HEK293 (cell line): ENCODE measurements around the gene PRKG1.
"Not testable (repeated sequence)": the region's sequence is repeated elsewhere in the genome, so short reads cannot be mapped to it uniquely, and the experiment has no call there.

Experiments
- CTCF ChIA-PET: fragments of 350-600 bp; formaldehyde crosslinking; extraction: SDS; loops from one replicate; lab custom pipeline; 2021; ENCODE audit warnings: antibody characterized with exemption; lab: Yijun Ruan, JAX
- POLR2A ChIA-PET: fragments of 300-600 bp; formaldehyde crosslinking; extraction: SDS; loops from one replicate; lab custom pipeline; 2020; ENCODE audit warnings: antibody characterized with exemption, inconsistent platforms; lab: Yijun Ruan, JAX
- H3K27ac ChIP-seq: fragments of 200-500 bp; sonication (Bioruptor generic); 2 replicates; pipeline ENCODE4 v1.5.1; 2014; ENCODE audit warnings: low read depth, low read length, control low read depth, inconsistent platforms; ENCODE audit errors: extremely low read depth
- H3K36me3 ChIP-seq, 2 experiments: fragments of 200-500 bp in 1 of 2; sonication (Bioruptor generic) in 1 of 2; 1 replicate in 1 of 2; 2 replicates in 1 of 2; pipeline ENCODE4 v1.5.1; 2014 to 2017; ENCODE audit warnings: inconsistent platforms in 2 of 2, low read length in 2 of 2; ENCODE audit not compliant: control insufficient read depth in 2 of 2, insufficient read depth in 1 of 2
- H3K4me1 ChIP-seq: fragments of 200-500 bp; sonication (Bioruptor generic); 2 replicates; pipeline ENCODE4 v1.5.1; 2014; ENCODE audit warnings: mild to moderate bottlenecking, low read length, inconsistent platforms; ENCODE audit not compliant: control insufficient read depth, insufficient read depth
- H3K4me3 ChIP-seq: 2 replicates; pipeline ENCODE4 v1.5.1; 2011; ENCODE audit warnings: low read depth, mild to moderate bottlenecking, control low read depth, low read length, moderate library complexity
- H3K9me3 ChIP-seq: fragments of 200-500 bp; sonication (Bioruptor generic); 2 replicates; pipeline ENCODE4 v1.5.1; 2014; ENCODE audit warnings: low read depth, low read length, inconsistent platforms; ENCODE audit not compliant: control insufficient read depth, insufficient read depth
- GLIS1 ChIP-seq: fragments of 450-650 bp; formaldehyde crosslinking; IDR thresholded peaks from 2 replicates; pipeline ENCODE4 v1.5.1; 2016; ENCODE audit warnings: missing biosample characterization, missing genetic modification characterization
- KLF1 ChIP-seq: fragments of 450-650 bp; formaldehyde crosslinking; IDR thresholded peaks from 2 replicates; pipeline ENCODE4 v1.5.1; 2016; ENCODE audit warnings: missing biosample characterization, missing genetic modification characterization
- MEIS1 ChIP-seq: sonication (generic); formaldehyde crosslinking; IDR thresholded peaks from 2 replicates; pipeline ENCODE4 v1.8.1; 2022; ENCODE audit warnings: missing genetic modification reagents, mild to moderate bottlenecking, borderline replicate concordance
- PRDM10 ChIP-seq: fragments of 450-650 bp; formaldehyde crosslinking; IDR thresholded peaks from 2 replicates; pipeline ENCODE4 v1.5.1; 2016; ENCODE audit warnings: missing biosample characterization, missing genetic modification characterization
- REST ChIP-seq: fragments of 450-650 bp; formaldehyde crosslinking; IDR thresholded peaks from 2 replicates; pipeline ENCODE4 v1.5.1; 2016; ENCODE audit warnings: missing biosample characterization, missing genetic modification characterization
- ZBTB44 ChIP-seq: fragments of 450-650 bp; IDR thresholded peaks from 2 replicates; pipeline ENCODE4 v1.5.1; 2018; ENCODE audit warnings: missing biosample characterization, mild to moderate bottlenecking, missing genetic modification characterization
- ZNF138 ChIP-seq: fragments of 450-650 bp; formaldehyde crosslinking; IDR thresholded peaks from 2 replicates; pipeline ENCODE4 v1.5.1; 2016; ENCODE audit warnings: missing biosample characterization, missing genetic modification characterization, borderline replicate concordance
- ZNF19 ChIP-seq: fragments of 450-650 bp; formaldehyde crosslinking; IDR thresholded peaks from 2 replicates; pipeline ENCODE4; 2016; ENCODE audit warnings: missing biosample characterization, missing genetic modification characterization, low read depth
- ZNF292 ChIP-seq: fragments of 450-650 bp; formaldehyde crosslinking; IDR thresholded peaks from 2 replicates; pipeline ENCODE4 v1.5.1; 2016; ENCODE audit warnings: low read depth, missing biosample characterization, missing genetic modification characterization, borderline replicate concordance
- ZNF311 ChIP-seq: fragments of 450-650 bp; formaldehyde crosslinking; IDR thresholded peaks from 2 replicates; pipeline ENCODE4 v1.5.1; 2017; ENCODE audit warnings: missing biosample characterization, missing genetic modification characterization, borderline replicate concordance
- ZNF366 ChIP-seq: fragments of 450-650 bp; formaldehyde crosslinking; conservative IDR thresholded peaks from 2 replicates; pipeline ENCODE4 v1.5.1; 2016; ENCODE audit warnings: missing biosample characterization, missing genetic modification characterization
- ZNF426 ChIP-seq: fragments of 450-650 bp; formaldehyde crosslinking; IDR thresholded peaks from 2 replicates; pipeline ENCODE4 v1.5.1; 2017; ENCODE audit warnings: missing biosample characterization, missing genetic modification characterization, mild to moderate bottlenecking, inconsistent platforms, moderate library complexity
- ZNF530 ChIP-seq: fragments of 450-650 bp; formaldehyde crosslinking; IDR thresholded peaks from 2 replicates; pipeline ENCODE4 v1.5.1; 2016; ENCODE audit warnings: low read depth, missing biosample characterization, missing genetic modification characterization
- ZNF555 ChIP-seq: fragments of 450-650 bp; formaldehyde crosslinking; conservative IDR thresholded peaks from 2 replicates; pipeline ENCODE4 v1.5.1; 2017; ENCODE audit warnings: missing biosample characterization, mild to moderate bottlenecking, missing genetic modification characterization, inconsistent platforms
- ZNF670 ChIP-seq: fragments of 450-650 bp; formaldehyde crosslinking; IDR thresholded peaks from 2 replicates; pipeline ENCODE4 v1.5.1; 2016; ENCODE audit warnings: missing biosample characterization, missing genetic modification characterization, low read depth
- TF ChIP-seq, protein P1 (sequence below): fragments of 450-650 bp; formaldehyde crosslinking; IDR thresholded peaks from 2 replicates; pipeline ENCODE4 v1.5.0; 2017; ENCODE audit warnings: missing biosample characterization, missing genetic modification characterization, borderline replicate concordance
- TF ChIP-seq, protein P2 (sequence below): fragments of 450-650 bp; formaldehyde crosslinking; conservative IDR thresholded peaks from 2 replicates; pipeline ENCODE4 v1.5.1; 2016; ENCODE audit warnings: low read depth, missing biosample characterization, missing genetic modification characterization

PRKG1 gene

DNA sequence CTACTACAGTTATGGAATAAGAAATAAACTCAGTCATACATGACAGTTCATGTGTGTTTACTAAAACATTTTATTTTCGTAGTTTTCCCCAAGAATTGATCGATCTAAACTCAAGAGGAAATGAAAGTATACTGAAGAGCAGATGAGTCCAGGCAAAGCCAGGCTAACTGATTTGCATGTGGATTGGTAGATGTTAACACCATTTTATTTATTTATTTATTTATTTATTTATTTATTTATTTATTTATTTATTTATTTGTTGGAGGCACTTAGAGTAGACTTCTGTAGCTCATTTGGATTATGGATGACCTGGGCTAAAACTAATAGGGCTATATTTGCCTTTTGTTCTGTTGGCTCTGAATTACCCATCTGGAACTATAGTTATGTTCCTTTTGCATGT is 1171.3 kb downstream of the PRKG1 start (continued):
- TF ChIP-seq, protein P1, sequence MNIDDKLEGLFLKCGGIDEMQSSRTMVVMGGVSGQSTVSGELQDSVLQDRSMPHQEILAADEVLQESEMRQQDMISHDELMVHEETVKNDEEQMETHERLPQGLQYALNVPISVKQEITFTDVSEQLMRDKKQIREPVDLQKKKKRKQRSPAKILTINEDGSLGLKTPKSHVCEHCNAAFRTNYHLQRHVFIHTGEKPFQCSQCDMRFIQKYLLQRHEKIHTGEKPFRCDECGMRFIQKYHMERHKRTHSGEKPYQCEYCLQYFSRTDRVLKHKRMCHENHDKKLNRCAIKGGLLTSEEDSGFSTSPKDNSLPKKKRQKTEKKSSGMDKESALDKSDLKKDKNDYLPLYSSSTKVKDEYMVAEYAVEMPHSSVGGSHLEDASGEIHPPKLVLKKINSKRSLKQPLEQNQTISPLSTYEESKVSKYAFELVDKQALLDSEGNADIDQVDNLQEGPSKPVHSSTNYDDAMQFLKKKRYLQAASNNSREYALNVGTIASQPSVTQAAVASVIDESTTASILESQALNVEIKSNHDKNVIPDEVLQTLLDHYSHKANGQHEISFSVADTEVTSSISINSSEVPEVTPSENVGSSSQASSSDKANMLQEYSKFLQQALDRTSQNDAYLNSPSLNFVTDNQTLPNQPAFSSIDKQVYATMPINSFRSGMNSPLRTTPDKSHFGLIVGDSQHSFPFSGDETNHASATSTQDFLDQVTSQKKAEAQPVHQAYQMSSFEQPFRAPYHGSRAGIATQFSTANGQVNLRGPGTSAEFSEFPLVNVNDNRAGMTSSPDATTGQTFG (tag by site-specific recombination): no peak
- TF ChIP-seq ZBTB44 (tag by site-specific recombination): no peak
- TF ChIP-seq GLIS1: no peak
- no peak for TF ChIP-seq ZNF366 (tag by site-specific recombination)
- TF ChIP-seq, protein P2, sequence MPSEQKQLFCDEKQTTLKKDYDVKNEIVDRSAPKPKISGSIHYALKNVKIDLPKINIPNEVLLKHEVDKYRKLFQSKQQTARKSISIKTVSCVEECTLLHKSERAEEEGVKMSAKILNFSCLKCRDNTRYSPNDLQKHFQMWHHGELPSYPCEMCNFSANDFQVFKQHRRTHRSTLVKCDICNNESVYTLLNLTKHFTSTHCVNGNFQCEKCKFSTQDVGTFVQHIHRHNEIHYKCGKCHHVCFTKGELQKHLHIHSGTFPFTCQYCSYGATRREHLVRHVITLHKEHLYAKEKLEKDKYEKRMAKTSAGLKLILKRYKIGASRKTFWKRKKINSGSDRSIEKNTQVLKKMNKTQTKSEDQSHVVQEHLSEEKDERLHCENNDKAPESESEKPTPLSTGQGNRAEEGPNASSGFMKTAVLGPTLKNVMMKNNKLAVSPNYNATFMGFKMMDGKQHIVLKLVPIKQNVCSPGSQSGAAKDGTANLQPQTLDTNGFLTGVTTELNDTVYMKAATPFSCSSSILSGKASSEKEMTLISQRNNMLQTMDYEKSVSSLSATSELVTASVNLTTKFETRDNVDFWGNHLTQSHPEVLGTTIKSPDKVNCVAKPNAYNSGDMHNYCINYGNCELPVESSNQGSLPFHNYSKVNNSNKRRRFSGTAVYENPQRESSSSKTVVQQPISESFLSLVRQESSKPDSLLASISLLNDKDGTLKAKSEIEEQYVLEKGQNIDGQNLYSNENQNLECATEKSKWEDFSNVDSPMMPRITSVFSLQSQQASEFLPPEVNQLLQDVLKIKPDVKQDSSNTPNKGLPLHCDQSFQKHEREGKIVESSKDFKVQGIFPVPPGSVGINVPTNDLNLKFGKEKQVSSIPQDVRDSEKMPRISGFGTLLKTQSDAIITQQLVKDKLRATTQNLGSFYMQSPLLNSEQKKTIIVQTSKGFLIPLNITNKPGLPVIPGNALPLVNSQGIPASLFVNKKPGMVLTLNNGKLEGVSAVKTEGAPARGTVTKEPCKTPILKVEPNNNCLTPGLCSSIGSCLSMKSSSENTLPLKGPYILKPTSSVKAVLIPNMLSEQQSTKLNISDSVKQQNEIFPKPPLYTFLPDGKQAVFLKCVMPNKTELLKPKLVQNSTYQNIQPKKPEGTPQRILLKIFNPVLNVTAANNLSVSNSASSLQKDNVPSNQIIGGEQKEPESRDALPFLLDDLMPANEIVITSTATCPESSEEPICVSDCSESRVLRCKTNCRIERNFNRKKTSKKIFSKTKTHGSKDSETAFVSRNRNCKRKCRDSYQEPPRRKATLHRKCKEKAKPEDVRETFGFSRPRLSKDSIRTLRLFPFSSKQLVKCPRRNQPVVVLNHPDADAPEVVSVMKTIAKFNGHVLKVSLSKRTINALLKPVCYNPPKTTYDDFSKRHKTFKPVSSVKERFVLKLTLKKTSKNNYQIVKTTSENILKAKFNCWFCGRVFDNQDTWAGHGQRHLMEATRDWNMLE: peak; percentile 93
- TF ChIP-seq ZNF426: peak; percentile 95
- peak; percentile 95 for TF ChIP-seq ZNF555 (tag by site-specific recombination)
- peak; percentile 71; the same call in 1 of the 2 replicates for TF ChIP-seq ZNF292 (tag by site-specific recombination)
- peak; percentile 76 for TF ChIP-seq REST (tag by site-specific recombination)
- no peak for TF ChIP-seq ZNF530 (tag by site-specific recombination)
- no peak for TF ChIP-seq ZNF670 (tag by site-specific recombination)
- TF ChIP-seq ZNF138 (tag by site-specific recombination): 0 out of 2 replicates have a peak, but pooled peaks have one; percentile 59
- TF ChIP-seq PRDM10 (tag by site-specific recombination): no peak
- peak; percentile 78; the same call in 1 of the 2 replicates for TF ChIP-seq ZNF19 (tag by site-specific recombination)
- TF ChIP-seq MEIS1: no peak
- TF ChIP-seq KLF1 (tag by site-specific recombination): no peak
- no peak for TF ChIP-seq ZNF311
- TF ChIP-seq, all 188 proteins: peak for 34

DNA sequence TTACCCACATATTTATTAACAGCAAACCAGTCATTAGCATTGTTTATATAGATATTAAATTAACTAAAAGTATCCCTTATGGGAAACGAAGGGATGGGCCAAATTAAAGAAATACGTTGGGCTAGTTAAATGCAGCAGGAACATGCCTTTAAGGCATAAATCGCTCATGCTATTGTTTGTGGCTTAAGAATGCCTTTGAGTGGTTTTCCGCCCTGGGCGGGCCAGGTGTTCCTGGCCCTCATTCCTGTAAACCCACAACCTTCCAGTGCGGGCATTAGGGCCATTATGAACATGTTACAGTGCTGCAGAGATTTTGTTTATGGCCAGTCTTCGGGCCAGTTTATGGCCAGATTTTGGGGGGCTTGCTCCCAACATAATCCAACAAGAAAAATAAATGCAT is 1173.6 kb downstream of the PRKG1 start:
- POLR2A ChIA-PET, CTCF ChIA-PET, H3K4me3 ChIP-seq, H3K27ac ChIP-seq, H3K4me1 ChIP-seq, H3K36me3 ChIP-seq, H3K9me3 ChIP-seq: not testable (repeated sequence)
